Neuronal stem cell (in vitro differentiated cells): ENCODE results near the gene ETS1.

Experiments
- DNase-seq: peaks from one replicate; pipeline ENCODE4 v3.0.0-alpha.2; 2013; ENCODE audit warnings: low spot score
- H2AFZ ChIP-seq: one replicate; pipeline ENCODE4 v1.6.1; 2013; ENCODE audit warnings: mild to moderate bottlenecking, low read length, inconsistent platforms
- H2AK5ac ChIP-seq: 2 replicates; pipeline ENCODE4 v1.6.1; 2013; ENCODE audit warnings: low read depth, mild to moderate bottlenecking, inconsistent platforms, low read length, moderate library complexity, mixed read lengths
- H2BK120ac ChIP-seq: 2 replicates; pipeline ENCODE4 v1.6.1; 2013; ENCODE audit warnings: low read depth, mild to moderate bottlenecking, inconsistent platforms, low read length, moderate library complexity, mixed read lengths
- H2BK12ac ChIP-seq: one replicate; pipeline ENCODE4 v1.6.1; 2013; ENCODE audit warnings: low read length, inconsistent platforms
- H2BK15ac ChIP-seq: 2 replicates; pipeline ENCODE4 v1.6.1; 2013; ENCODE audit warnings: mild to moderate bottlenecking, low read length, inconsistent platforms, mixed read lengths
- H2BK5ac ChIP-seq: one replicate; pipeline ENCODE4 v1.6.1; 2013; ENCODE audit warnings: inconsistent platforms, mild to moderate bottlenecking, low read length, moderate library complexity
- H3K14ac ChIP-seq: one replicate; pipeline ENCODE4 v1.6.1; 2013; ENCODE audit warnings: low read length, inconsistent platforms
- H3K18ac ChIP-seq: 2 replicates; pipeline ENCODE4 v1.6.1; 2013; ENCODE audit warnings: low read length, inconsistent platforms
- H3K23ac ChIP-seq: 2 replicates; pipeline ENCODE4 v1.6.1; 2013; ENCODE audit warnings: low read depth, mild to moderate bottlenecking, mixed read lengths, low read length, inconsistent platforms; ENCODE audit not compliant: poor library complexity
- H3K27ac ChIP-seq: replicated peaks from 3 replicates; pipeline ENCODE4 v1.5.1; 2013; ENCODE audit warnings: low read length, inconsistent platforms
- H3K27me3 ChIP-seq, 3 experiments: 2 replicates each; pipeline ENCODE4 v1.6.1; 2013; ENCODE audit warnings: low read length in 3 of 3, mild to moderate bottlenecking in 2 of 3, inconsistent platforms in 1 of 3, low read depth in 1 of 3, mixed read lengths in 1 of 3, moderate library complexity in 1 of 3; ENCODE audit not compliant: control insufficient read depth in 3 of 3, insufficient read depth in 3 of 3
- H3K36me3 ChIP-seq, 2 donors: replicated peaks in 1 of 2; 2 replicates each; pipeline ENCODE4 v1.6.1; 2013; ENCODE audit warnings: low read length in 2 of 2; ENCODE audit not compliant: control insufficient read depth in 2 of 2, insufficient read depth in 2 of 2
- H3K4ac ChIP-seq: 2 replicates; pipeline ENCODE4 v1.6.1; 2013; ENCODE audit warnings: inconsistent platforms, mild to moderate bottlenecking, low read length, moderate library complexity
- H3K4me1 ChIP-seq, 2 donors: 1 replicate in 1 of 2; 2 replicates in 1 of 2; pipeline ENCODE4 v1.6.1; 2013; ENCODE audit warnings: low read length in 2 of 2, low read depth in 1 of 2; ENCODE audit not compliant: control insufficient read depth in 2 of 2, insufficient read depth in 1 of 2
- H3K4me2 ChIP-seq: one replicate; pipeline ENCODE4 v1.6.1; 2013; ENCODE audit warnings: mild to moderate bottlenecking, low read length, inconsistent platforms; ENCODE audit not compliant: insufficient read depth, poor library complexity, severe bottlenecking
- H3K4me3 ChIP-seq, 2 donors: 2 replicates each; pipeline ENCODE4 v1.5.1; 2013; ENCODE audit warnings: low read length in 2 of 2, mild to moderate bottlenecking in 2 of 2, inconsistent platforms in 1 of 2, moderate library complexity in 1 of 2
- H3K79me1 ChIP-seq: one replicate; pipeline ENCODE4 v1.6.1; 2013; ENCODE audit warnings: low read depth, mild to moderate bottlenecking, inconsistent platforms, low read length, moderate library complexity
- H3K9ac ChIP-seq: one replicate; pipeline ENCODE4 v1.6.1; 2013; ENCODE audit warnings: mild to moderate bottlenecking, low read depth, low read length, inconsistent platforms; ENCODE audit not compliant: poor library complexity
- H3K9me3 ChIP-seq, 2 donors: replicated peaks in 1 of 2; 2 replicates each; pipeline versions ENCODE3 to v1.6.1; 2013; ENCODE audit warnings: low read length in 2 of 2, mild to moderate bottlenecking in 2 of 2, inconsistent platforms in 1 of 2, low read depth in 1 of 2, mixed read lengths in 1 of 2, moderate library complexity in 1 of 2; ENCODE audit not compliant: control insufficient read depth in 2 of 2, insufficient read depth in 1 of 2
- H4K8ac ChIP-seq: one replicate; pipeline ENCODE4 v1.6.1; 2013; ENCODE audit warnings: low read depth, mild to moderate bottlenecking, inconsistent platforms, low read length, moderate library complexity
- H4K91ac ChIP-seq: one replicate; pipeline ENCODE4 v1.6.1; 2013; ENCODE audit warnings: low read length, low read depth, mild to moderate bottlenecking, inconsistent platforms; ENCODE audit not compliant: poor library complexity
- WGBS, 2 donors: extraction: QIAGEN DNeasy Blood & Tissue Kit; methylation state at CpG; one replicate each; pipeline ENCODE4 v1.1.7; 2013; ENCODE audit warnings: missing lambda C conversion rate in 2 of 2, mixed read lengths in 1 of 2; ENCODE audit not compliant: insufficient read length in 2 of 2, insufficient replicate concordance in 1 of 2; ENCODE audit errors: extremely low coverage in 2 of 2; 5-methylcytosine and 5-hydroxymethylcytosine counted together

Gene ETS1

DNA sequence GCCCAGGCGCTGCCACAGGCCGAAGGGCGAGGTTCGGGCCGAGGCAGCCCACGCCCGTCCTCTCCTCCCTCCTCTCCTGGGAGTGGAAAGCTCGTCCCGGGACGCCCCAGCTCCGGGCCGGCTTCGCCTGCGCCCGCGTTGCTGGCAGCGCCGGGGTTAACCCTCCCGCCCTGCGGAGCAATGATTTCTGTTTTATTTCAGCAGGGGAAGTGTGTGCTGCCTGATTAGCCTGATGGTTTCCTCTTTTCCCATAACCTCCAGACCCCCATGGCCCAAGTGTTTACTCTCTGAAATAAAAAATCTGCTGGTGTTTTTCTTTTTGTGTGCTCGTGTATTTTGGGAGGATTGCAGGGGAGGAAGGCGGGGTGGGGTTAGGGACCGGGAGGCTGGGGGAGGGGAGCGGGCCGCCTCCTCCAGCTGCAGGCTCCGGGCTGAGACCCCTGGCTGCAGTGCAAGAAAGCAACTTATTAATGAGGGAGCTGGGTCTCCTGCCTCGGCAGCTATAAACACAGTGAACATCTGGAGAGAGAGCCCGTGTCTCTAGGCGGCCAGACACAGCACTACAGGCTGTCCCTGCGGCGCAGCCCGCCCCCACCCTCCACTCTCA lies 38.6 kb downstream of the ETS1 start:
- H3K23ac ChIP-seq = no peak overlapping the region
- no peak overlapping the region for H3K27ac ChIP-seq
- no peak for DNase-seq

GRCh38 chr11:128547946-128548648 lies 39.3 kb downstream of the ETS1 start:
- Histone ChIP-seq H4K8ac (no peak overlapping the region), H3K4ac (no peak overlapping the region), H3K18ac (peak overlapping the region; percentile 81), H3K27ac (no peak overlapping the region), H4K91ac (no peak overlapping the region), H3K9ac (no peak overlapping the region), H2BK12ac (no peak overlapping the region), H2BK120ac (no peak overlapping the region), H2AFZ (peak overlapping the region; percentile 85), H2AK5ac (no peak overlapping the region), H3K27me3 (peaks cover 4 to 66% (median 7%) of the 10 kb centered on the region in 3 experiments), H2BK5ac (no peak overlapping the region), H3K23ac (no peak overlapping the region), H3K9me3 (peaks cover 0 to 2% of the 10 kb centered on the region in 2 donors), H2BK15ac (no peak overlapping the region), H3K79me1 (no peaks in the 10 kb centered on the region), H3K14ac (no peak overlapping the region), H3K4me1 (peaks cover 6 to 31% of the 10 kb centered on the region in 2 donors), H3K4me3 (peak overlapping the region in 1 of 2 donors; percentile 24), H3K4me2 (peak overlapping the region; percentile 65), H3K36me3 (no peaks in the 10 kb centered on the region)
- WGBS, 2 donors = no CpG with 5 or more reads among the region's 11 CpGs
- DNase-seq = no peak

More for the DNA sequence above, 38.6 kb downstream of the ETS1 start:
- H3K9ac ChIP-seq = no peak overlapping the region
- H3K79me1 ChIP-seq = no peaks in the 10 kb centered on the region
- H2AK5ac ChIP-seq = no peak overlapping the region
- peaks cover 0 to 2% of the 10 kb centered on the region in 2 donors for H3K9me3 ChIP-seq
- H3K14ac ChIP-seq = no peak overlapping the region
- no peak overlapping the region for H4K8ac ChIP-seq
- no peak overlapping the region for H2BK5ac ChIP-seq
- peaks cover 4 to 62% (median 7%) of the 10 kb centered on the region in 3 experiments for H3K27me3 ChIP-seq
- no peak overlapping the region for H2BK15ac ChIP-seq
- no peak overlapping the region for H2BK120ac ChIP-seq
- H3K4me3 ChIP-seq = peak overlapping the region; percentile 22 to 24
- H3K4ac ChIP-seq = no peak overlapping the region
- no CpG with 5 or more reads among the region's 32 CpGs for WGBS, 2 donors
- peak overlapping the region; percentile 81 for H3K18ac ChIP-seq
- H2AFZ ChIP-seq = peak overlapping the region; percentile 85
- peaks cover 10 to 28% of the 10 kb centered on the region in 2 donors for H3K4me1 ChIP-seq
- H2BK12ac ChIP-seq = no peak overlapping the region
- no peak overlapping the region for H4K91ac ChIP-seq
- no peaks in the 10 kb centered on the region for H3K36me3 ChIP-seq
- H3K4me2 ChIP-seq = peak overlapping the region; percentile 65

GRCh38 chr11:128546916-128547315 lies 40.4 kb downstream of the ETS1 start:
- H3K4me3 ChIP-seq = no peak overlapping the region
- peaks cover 2 to 25% of the 10 kb centered on the region in 2 donors for H3K4me1 ChIP-seq
- H2BK5ac ChIP-seq = no peak overlapping the region
- DNase-seq = no peak
- H3K4ac ChIP-seq = no peak overlapping the region
- H4K91ac ChIP-seq = no peak overlapping the region
- H3K9ac ChIP-seq = no peak overlapping the region
- no peak overlapping the region for H3K23ac ChIP-seq
- H3K18ac ChIP-seq = no peak overlapping the region
- no CpG with 5 or more reads among the region's 2 CpGs for WGBS, 2 donors
- H3K27me3 ChIP-seq = peaks cover 4 to 69% (median 7%) of the 10 kb centered on the region in 3 experiments
- H3K9me3 ChIP-seq = no peaks in the 10 kb centered on the region
- H3K27ac ChIP-seq = no peak overlapping the region
- H3K14ac ChIP-seq = no peak overlapping the region
- no peak overlapping the region for H2BK120ac ChIP-seq
- no peak overlapping the region for H2AK5ac ChIP-seq
- H3K36me3 ChIP-seq = no peaks in the 10 kb centered on the region
- no peak overlapping the region for H4K8ac ChIP-seq
- H3K79me1 ChIP-seq = no peaks in the 10 kb centered on the region
- no peak overlapping the region for H2BK15ac ChIP-seq
- H2BK12ac ChIP-seq = no peak overlapping the region
- H3K4me2 ChIP-seq = no peak overlapping the region
- no peak overlapping the region for H2AFZ ChIP-seq

DNA sequence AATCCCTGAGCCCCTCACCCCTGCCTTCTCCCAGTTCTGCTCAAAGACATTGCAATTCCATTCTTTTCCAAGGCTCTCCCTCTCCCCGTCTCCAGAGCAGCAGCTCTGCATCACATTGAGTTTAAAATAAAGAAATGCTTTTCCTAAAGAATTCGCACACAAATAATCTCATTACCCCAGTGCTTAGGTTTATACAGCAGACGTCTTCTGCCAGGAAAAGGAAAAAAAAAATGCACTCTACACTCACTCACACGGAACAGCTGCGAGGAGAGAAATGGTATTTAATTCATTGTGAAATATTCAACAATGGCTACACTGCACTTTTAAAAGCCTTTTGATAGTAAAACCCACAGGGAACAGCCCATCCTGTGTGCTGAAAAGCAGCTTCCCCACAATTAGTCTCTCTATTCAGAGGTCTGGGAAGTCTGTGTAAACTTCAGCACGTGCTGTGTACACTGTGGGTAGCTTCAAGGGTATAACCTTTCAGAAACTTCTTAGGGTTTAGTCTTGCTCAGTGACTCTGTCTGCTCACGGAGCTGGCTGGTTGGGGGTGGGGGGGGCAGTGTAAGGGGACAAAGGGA lies 42.8 kb downstream of the ETS1 start:
- H3K4me1 ChIP-seq = peaks cover 2 to 16% of the 10 kb centered on the region in 2 donors
- H4K8ac ChIP-seq = no peak overlapping the region
- H3K27me3 ChIP-seq = peaks cover 2 to 66% (median 15%) of the 10 kb centered on the region in 3 experiments
- no peak overlapping the region for H3K9ac ChIP-seq
- peak overlapping the region; percentile 19 for H3K4me2 ChIP-seq
- H2BK120ac ChIP-seq = no peak overlapping the region
- no peak overlapping the region for H3K23ac ChIP-seq
- no peaks in the 10 kb centered on the region for H3K79me1 ChIP-seq
- H3K4ac ChIP-seq = no peak overlapping the region
- H3K14ac ChIP-seq = no peak overlapping the region
- no peak overlapping the region for H2AFZ ChIP-seq
- no peak overlapping the region for H2AK5ac ChIP-seq
- no peak overlapping the region for H3K18ac ChIP-seq
- no peaks in the 10 kb centered on the region for H3K36me3 ChIP-seq
- H3K9me3 ChIP-seq = no peaks in the 10 kb centered on the region
- DNase-seq = no peak
- WGBS, 2 donors = no CpG with 5 or more reads among the region's 7 CpGs
- H2BK5ac ChIP-seq = no peak overlapping the region
- H3K4me3 ChIP-seq = no peak overlapping the region
- H2BK12ac ChIP-seq = no peak overlapping the region
- no peak overlapping the region for H3K27ac ChIP-seq
- no peak overlapping the region for H4K91ac ChIP-seq
- no peak overlapping the region for H2BK15ac ChIP-seq
